ENCODE results near the gene EPHB1. TPM values are rescaled to one million over a fixed set of nuclear protein-coding genes. Genes with fewer than 3 reads are reported as not detected.

Gene EPHB1
- polyA plus RNA-seq, 1 of the 3 experiments (the other 2 are of a cell fraction): 1.2 TPM

GRCh38 chr3:135218782-135219181 is 423.7 kb downstream of the EPHB1 start (continued):
- no peak for TF ChIP-seq TAF1 (IDR thresholded peaks at IDR 0.05; ENCODE audit: borderline replicate concordance, low read depth, low read length)

GRCh38 chr3:135224815-135225362 is 429.8 kb downstream of the EPHB1 start:
- H3K9me2 ChIP-seq: no peaks in the 10 kb centered on the region
- no peak overlapping the region for H2AFZ ChIP-seq (ENCODE audit: low read depth)
- no peaks in the 10 kb centered on the region for H3K36me3 ChIP-seq (replicated peaks in 1 of 2; ENCODE audit: control insufficient read depth in 1 of 2, insufficient read depth in 2 of 2, low read length in 1 of 2)
- no peaks in the 10 kb centered on the region for H3K4me1 ChIP-seq (ENCODE audit: control insufficient read depth in 1 of 2, insufficient read depth in 2 of 2, low read depth in 1 of 2, low read length in 1 of 2)
- WGBS (ENCODE audit: low lambda C conversion rate): 35% methylated on average over 5 of the region's 5 CpGs
- no peaks in the 10 kb centered on the region for H4K20me1 ChIP-seq (ENCODE audit: insufficient read depth)
- no peaks in the 10 kb centered on the region for H3K27me3 ChIP-seq (ENCODE audit: insufficient read depth)
- H3K9me3 ChIP-seq: no peaks in the 10 kb centered on the region
- DNase-seq: no peak
- POLR2A ChIA-PET: no interaction called here
- H3K4me3 ChIP-seq (ENCODE audit: low read depth in 2 of 2, low read length in 1 of 2): no peak overlapping the region
- H3K4me2 ChIP-seq: no peak overlapping the region
- no peak overlapping the region for H3K9ac ChIP-seq
- no peaks in the 10 kb centered on the region for H3K79me2 ChIP-seq (ENCODE audit: insufficient read depth)
- H3K27ac ChIP-seq (ENCODE audit: low read depth in 2 of 2, low read length in 1 of 2): no peak overlapping the region
- no peaks in the 10 kb centered on the region for H3F3A ChIP-seq (replicated peaks; ENCODE audit: insufficient read depth)
- CTCF ChIA-PET: no interaction called here
- TF ChIP-seq RFX5 (IDR thresholded peaks at IDR 0.05; ENCODE audit: low read length) (no peak), EZH2phosphoT487 (IDR thresholded peaks at IDR 0.05; ENCODE audit: borderline replicate concordance, low read depth) (no peak)

- Histone ChIP-seq H4K20me1 (ENCODE audit: insufficient read depth) (no peaks in the 10 kb centered on the region), H3F3A (replicated peaks; ENCODE audit: insufficient read depth) (no peaks in the 10 kb centered on the region), H3K9me3 (no peaks in the 10 kb centered on the region), H3K4me3 (ENCODE audit: low read depth in 2 of 2, low read length in 1 of 2) (no peak overlapping the region), H3K27me3 (ENCODE audit: insufficient read depth) (no peaks in the 10 kb centered on the region), H3K4me2 (no peak overlapping the region), H2AFZ (ENCODE audit: low read depth) (no peak overlapping the region), H3K9ac (no peak overlapping the region), H3K4me1 (ENCODE audit: control insufficient read depth in 1 of 2, insufficient read depth in 2 of 2, low read depth in 1 of 2, low read length in 1 of 2) (no peaks in the 10 kb centered on the region), H3K27ac (ENCODE audit: low read depth in 2 of 2, low read length in 1 of 2) (no peak overlapping the region), H3K9me2 (no peaks in the 10 kb centered on the region), H3K36me3 (replicated peaks in 1 of 2; ENCODE audit: control insufficient read depth in 1 of 2, insufficient read depth in 2 of 2, low read length in 1 of 2) (no peaks in the 10 kb centered on the region), H3K79me2 (ENCODE audit: insufficient read depth) (no peaks in the 10 kb centered on the region)
- POLR2A ChIA-PET: no interaction called here
- no peak for TF ChIP-seq CTCF (IDR thresholded peaks at IDR 0.05)
- no peak for TF ChIP-seq POLR2AphosphoS5 (IDR thresholded peaks at IDR 0.05; ENCODE audit: low read depth, low read length)
- no peak for TF ChIP-seq RXRA (IDR thresholded peaks at IDR 0.05; ENCODE audit: borderline replicate concordance, low read depth)
- no peak for TF ChIP-seq ELF1 (IDR thresholded peaks at IDR 0.05)
- TF ChIP-seq NRF1 (IDR thresholded peaks at IDR 0.05; ENCODE audit: low read depth, low read length): no peak
- no peak for TF ChIP-seq TEAD4 (IDR thresholded peaks at IDR 0.05; ENCODE audit: borderline replicate concordance, insufficient read depth)
- TF ChIP-seq RFX5 (IDR thresholded peaks at IDR 0.05; ENCODE audit: low read length): no peak
- WGBS (ENCODE audit: low lambda C conversion rate): 60% methylated on average over 6 of the region's 6 CpGs
- DNase-seq: no peak
- CTCF ChIA-PET: interaction anchor here (1.4 kb wide), 1 partner anchor 432 kb away, joined by 3 read pairs; no protein-coding TSS in a partner anchor
Observed at GRCh38 chr3:135226057-135226456, 431.0 kb downstream of the EPHB1 start.
